ENCODE data around the gene CTIF. TPM values are rescaled to one million over a fixed set of nuclear protein-coding genes. Genes with fewer than 3 reads are reported as not detected.
"Not testable (repeated sequence)": the region's sequence is repeated elsewhere in the genome, so short reads cannot be mapped to it uniquely, and the experiment has no call there.

Gene CTIF
- total RNA-seq, 1 experiment from 2014 or later, result 5.8 TPM

DNA sequence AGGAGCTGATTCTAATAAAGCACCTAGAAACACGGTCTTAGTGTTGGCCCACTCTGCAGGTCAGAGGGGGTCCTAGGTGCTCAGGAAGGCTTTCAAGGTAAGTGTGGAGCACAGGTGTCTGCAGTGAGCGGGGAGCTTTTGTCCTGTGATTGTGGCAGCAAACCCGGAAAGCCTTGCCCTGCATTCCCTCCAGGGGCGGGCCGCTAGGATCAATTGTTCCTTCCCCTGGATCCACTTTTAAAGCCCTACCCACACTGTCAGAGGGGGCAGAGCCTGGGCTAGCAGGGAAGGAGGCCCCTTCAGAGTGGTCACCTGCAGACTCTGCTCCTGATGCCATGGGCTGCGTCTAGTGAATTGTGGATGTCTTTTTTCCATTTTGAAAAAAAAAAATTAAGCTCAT, 176.0 kb downstream of the CTIF start:
- H3K27ac ChIP-seq (ENCODE audit: low read length), result no peak overlapping the region
- DNase-seq (no peak), ATAC-seq (no peak)
- intact Hi-C loops (cut with micrococcal nuclease), result no loop called here
- no peak overlapping the region for H3K9ac ChIP-seq (ENCODE audit: low read length)
- no peaks in the 10 kb centered on the region for H3K9me2 ChIP-seq (replicated peaks; ENCODE audit: low read length)
- H3K27me3 ChIP-seq (ENCODE audit: low read length), result no peaks in the 10 kb centered on the region
- H3K79me2 ChIP-seq (ENCODE audit: low read length), result no peaks in the 10 kb centered on the region
- H3K4me3 ChIP-seq (ENCODE audit: low read length), result no peak overlapping the region
- POLR2A ChIA-PET (ENCODE audit: unreplicated experiment), result no interaction called here
- no peak overlapping the region for H2AFZ ChIP-seq (ENCODE audit: low read length)
- H3F3A ChIP-seq (ENCODE audit: low read length, unreplicated experiment), result no peaks in the 10 kb centered on the region
- no TSS peak for BruUV-seq (replicated peaks)
- H4K20me1 ChIP-seq (ENCODE audit: low read length), result no peaks in the 10 kb centered on the region
- H3K9me3 ChIP-seq (ENCODE audit: low read length), result no peaks in the 10 kb centered on the region
- H3K4me1 ChIP-seq (ENCODE audit: insufficient read depth, low read length), result no peaks in the 10 kb centered on the region
- H3K36me3 ChIP-seq (ENCODE audit: low read depth, low read length), result no peaks in the 10 kb centered on the region
- H3K4me2 ChIP-seq (ENCODE audit: low read length), result no peak overlapping the region
- CTCF ChIA-PET, result no interaction called here
- no peak for TF ChIP-seq EZH2phosphoT487 (IDR thresholded peaks at IDR 0.05; ENCODE audit: borderline replicate concordance, low read length)
- TF ChIP-seq, protein P1, sequence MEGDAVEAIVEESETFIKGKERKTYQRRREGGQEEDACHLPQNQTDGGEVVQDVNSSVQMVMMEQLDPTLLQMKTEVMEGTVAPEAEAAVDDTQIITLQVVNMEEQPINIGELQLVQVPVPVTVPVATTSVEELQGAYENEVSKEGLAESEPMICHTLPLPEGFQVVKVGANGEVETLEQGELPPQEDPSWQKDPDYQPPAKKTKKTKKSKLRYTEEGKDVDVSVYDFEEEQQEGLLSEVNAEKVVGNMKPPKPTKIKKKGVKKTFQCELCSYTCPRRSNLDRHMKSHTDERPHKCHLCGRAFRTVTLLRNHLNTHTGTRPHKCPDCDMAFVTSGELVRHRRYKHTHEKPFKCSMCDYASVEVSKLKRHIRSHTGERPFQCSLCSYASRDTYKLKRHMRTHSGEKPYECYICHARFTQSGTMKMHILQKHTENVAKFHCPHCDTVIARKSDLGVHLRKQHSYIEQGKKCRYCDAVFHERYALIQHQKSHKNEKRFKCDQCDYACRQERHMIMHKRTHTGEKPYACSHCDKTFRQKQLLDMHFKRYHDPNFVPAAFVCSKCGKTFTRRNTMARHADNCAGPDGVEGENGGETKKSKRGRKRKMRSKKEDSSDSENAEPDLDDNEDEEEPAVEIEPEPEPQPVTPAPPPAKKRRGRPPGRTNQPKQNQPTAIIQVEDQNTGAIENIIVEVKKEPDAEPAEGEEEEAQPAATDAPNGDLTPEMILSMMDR (conservative IDR thresholded peaks at IDR 0.05; ENCODE audit: low read depth, low read length), result no peak
- no peak for TF ChIP-seq EZH2 (IDR thresholded peaks at IDR 0.05; ENCODE audit: low read length, unreplicated experiment)

DNA sequence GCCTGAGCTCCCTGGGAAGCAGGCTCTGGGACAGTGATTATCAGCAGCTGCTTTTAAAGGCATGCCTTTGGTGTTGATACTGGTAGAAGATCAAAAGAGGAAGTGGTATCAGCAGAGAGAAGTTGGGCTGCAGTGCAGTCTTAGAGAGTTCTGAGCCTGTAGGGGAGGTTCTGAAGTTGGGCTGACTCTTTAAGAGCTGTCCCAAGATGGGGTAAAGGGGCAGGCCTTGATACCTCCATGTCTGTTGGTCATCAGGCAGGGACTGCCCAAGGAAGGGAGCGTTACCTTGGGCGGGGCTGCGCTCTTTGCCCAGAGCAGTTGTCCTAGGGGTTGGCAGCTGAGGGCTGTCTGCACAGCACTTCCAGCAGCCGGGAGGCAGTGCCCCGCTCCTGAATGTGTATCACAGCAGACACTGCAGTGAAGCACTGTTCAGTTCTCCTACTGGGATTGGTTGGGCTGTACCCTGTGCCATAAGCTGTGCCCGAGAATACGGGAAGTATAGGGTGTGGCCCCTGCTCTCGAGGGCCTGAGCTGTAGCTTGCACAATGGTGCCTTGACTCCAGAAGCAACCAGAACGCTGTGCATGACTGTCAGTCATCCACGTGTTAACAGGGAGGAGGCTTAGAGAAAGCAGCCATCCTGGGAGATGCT, 177.0 kb downstream of the CTIF start:
- no peaks in the 10 kb centered on the region for H3K36me3 ChIP-seq (ENCODE audit: low read depth, low read length)
- no peak overlapping the region for H2AFZ ChIP-seq (ENCODE audit: low read length)
- H4K20me1 ChIP-seq (ENCODE audit: low read length), result no peaks in the 10 kb centered on the region
- no peak for DNase-seq
- H3K27ac ChIP-seq (ENCODE audit: low read length), result no peak overlapping the region
- ChIA-PET CTCF (no interaction called here), POLR2A (ENCODE audit: unreplicated experiment) (no interaction called here)
- no peaks in the 10 kb centered on the region for H3K9me2 ChIP-seq (replicated peaks; ENCODE audit: low read length)
- intact Hi-C loops (cut with micrococcal nuclease), result no loop called here
- H3K9me3 ChIP-seq (ENCODE audit: low read length), result no peaks in the 10 kb centered on the region
- no peaks in the 10 kb centered on the region; the same call in 1 of the 2 replicates for H3K4me1 ChIP-seq (ENCODE audit: insufficient read depth, low read length)
- H3K4me2 ChIP-seq (ENCODE audit: low read length), result no peak overlapping the region
- no peak for TF ChIP-seq EZH2 (IDR thresholded peaks at IDR 0.05; ENCODE audit: low read length, unreplicated experiment)
- TF ChIP-seq, protein P1 (conservative IDR thresholded peaks at IDR 0.05; ENCODE audit: low read depth, low read length), result no peak
- TF ChIP-seq EZH2phosphoT487 (IDR thresholded peaks at IDR 0.05; ENCODE audit: borderline replicate concordance, low read length), result no peak
- no peak overlapping the region for H3K9ac ChIP-seq (ENCODE audit: low read length)
- no peak overlapping the region for H3K4me3 ChIP-seq (ENCODE audit: low read length)
- H3K27me3 ChIP-seq (ENCODE audit: low read length), result no peaks in the 10 kb centered on the region
- no peak for ATAC-seq
- no TSS peak for BruUV-seq (replicated peaks)
- H3K79me2 ChIP-seq (ENCODE audit: low read length), result no peaks in the 10 kb centered on the region
- no peaks in the 10 kb centered on the region for H3F3A ChIP-seq (ENCODE audit: low read length, unreplicated experiment)

DNA sequence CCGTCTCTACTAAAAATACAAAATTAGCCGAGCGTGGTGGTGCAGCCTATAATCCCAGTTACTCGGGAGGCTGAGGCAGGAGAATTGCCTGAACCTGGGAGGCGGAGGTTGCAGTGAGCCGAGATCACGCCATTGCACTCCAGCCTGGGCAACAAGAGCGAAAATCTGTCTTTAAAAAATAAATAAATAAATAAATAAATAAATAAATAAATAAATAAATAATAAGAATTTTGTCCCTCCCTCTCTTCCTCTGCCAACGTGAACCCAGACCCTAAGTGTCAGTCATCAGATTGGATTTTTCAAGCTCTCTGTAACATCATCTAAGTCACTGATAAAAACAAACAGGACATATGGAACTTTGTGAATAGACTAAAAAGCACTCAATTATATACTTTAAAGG, 178.4 kb downstream of the CTIF start:
- DNase-seq; BruUV-seq (replicated peaks); H3K4me1 ChIP-seq (ENCODE audit: insufficient read depth, low read length): not testable (repeated sequence)

More for the DNA sequence above, 178.4 kb downstream of the CTIF start:
- H3K4me2 ChIP-seq (ENCODE audit: low read length); H3K27ac ChIP-seq (ENCODE audit: low read length); intact Hi-C loops (cut with micrococcal nuclease); H3K9me2 ChIP-seq (replicated peaks; ENCODE audit: low read length); CTCF ChIA-PET; ATAC-seq; H3K36me3 ChIP-seq (ENCODE audit: low read depth, low read length); H3K9ac ChIP-seq (ENCODE audit: low read length); H4K20me1 ChIP-seq (ENCODE audit: low read length); H3K9me3 ChIP-seq (ENCODE audit: low read length); H3K27me3 ChIP-seq (ENCODE audit: low read length); H3F3A ChIP-seq (ENCODE audit: low read length, unreplicated experiment); H3K4me3 ChIP-seq (ENCODE audit: low read length); H2AFZ ChIP-seq (ENCODE audit: low read length); POLR2A ChIA-PET (ENCODE audit: unreplicated experiment); H3K79me2 ChIP-seq (ENCODE audit: low read length): not testable (repeated sequence)
